Right atrium auricular region (tissue), 2 donors: ENCODE data around the gene PRKCI. TPM values are rescaled to one million over a fixed set of nuclear protein-coding genes. Genes with fewer than 3 reads are reported as not detected.
"Not testable (repeated sequence)": the region's sequence is repeated elsewhere in the genome, so short reads cannot be mapped to it uniquely, and the experiment has no call there.

ENCODE experiments used
- DNase-seq: peaks from one replicate; pipeline ENCODE4 v3.0.0-alpha.2; 2019; ENCODE audit warnings: low spot score
- H3K27ac ChIP-seq, 2 donors: fragments of 200-600 bp; sonication (generic); 1 replicate in 1 of 2; 2 replicates in 1 of 2; pipeline ENCODE4 v1.5.1; 2016 to 2019
- H3K27me3 ChIP-seq, 2 donors: fragments of 200-600 bp; sonication (generic); one replicate each; pipeline versions ENCODE4 v1.5.1 to v1.6.0; 2017 to 2019
- H3K36me3 ChIP-seq: fragments of 200-600 bp; sonication (generic); one replicate; pipeline ENCODE4 v1.5.1; 2016
- H3K4me1 ChIP-seq, 2 donors: fragments of 200-600 bp; sonication (generic); one replicate each; pipeline versions ENCODE4 v1.5.1 to v1.6.0; 2017 to 2019
- H3K4me3 ChIP-seq, 2 donors: fragments of 200-600 bp; sonication (generic); 1 replicate in 1 of 2; 2 replicates in 1 of 2; pipeline ENCODE4 v1.5.1; 2017 to 2019; ENCODE audit warnings: mild to moderate bottlenecking in 1 of 2, moderate library complexity in 1 of 2
- H3K9me3 ChIP-seq, 2 donors: fragments of 200-600 bp; sonication (generic); one replicate each; pipeline ENCODE4 v1.5.1; 2019
- CTCF ChIP-seq, 2 donors: fragments of 200-600 bp; sonication (generic); IDR thresholded peaks; one replicate each; pipeline ENCODE4 v1.5.1; 2019; ENCODE audit warnings: antibody characterized with exemption in 2 of 2
- total RNA-seq, 2 donors: library from RNA; depleted of rRNA; stranded (reverse); fragments of >200 nt; gene quantifications; one replicate each; pipeline ENCODE4 v1.1.0, GENCODE V29; 2016

The PRKCI gene
- total RNA-seq, 2 donors from 2014 or later, result 17.4 to 20.0 TPM

GRCh38 chr3:170247875-170248274 lies 25.7 kb downstream of the PRKCI start:
- H3K9me3 ChIP-seq, result no peaks in the 10 kb centered on the region
- no peak for TF ChIP-seq CTCF (IDR thresholded peaks at IDR 0.05)
- no peak for DNase-seq
- no peak overlapping the region for H3K4me3 ChIP-seq
- no peaks in the 10 kb centered on the region for H3K27me3 ChIP-seq
- no peaks in the 10 kb centered on the region for H3K4me1 ChIP-seq
- H3K36me3 ChIP-seq, result peaks cover 6% of the 10 kb centered on the region
- H3K27ac ChIP-seq, result no peak overlapping the region

GRCh38 chr3:170256597-170256996 lies 34.4 kb downstream of the PRKCI start:
- Histone ChIP-seq H3K4me1 (no peaks in the 10 kb centered on the region), H3K9me3 (no peaks in the 10 kb centered on the region), H3K4me3 (no peak overlapping the region), H3K27me3 (no peaks in the 10 kb centered on the region), H3K27ac (no peak overlapping the region), H3K36me3 (peaks cover 21% of the 10 kb centered on the region)
- no peak for DNase-seq
- no peak for TF ChIP-seq CTCF (IDR thresholded peaks at IDR 0.05)

- H3K27ac ChIP-seq, result no peak overlapping the region
- no peak for TF ChIP-seq CTCF (IDR thresholded peaks at IDR 0.05)
- no peak for DNase-seq
These were observed 34.9 kb downstream of the PRKCI start for GRCh38 chr3:170257145-170257544.

GRCh38 chr3:170258105-170258487 lies 35.9 kb downstream of the PRKCI start:
- Histone ChIP-seq H3K4me3 (no peak overlapping the region), H3K27ac (no peak overlapping the region), H3K27me3 (no peaks in the 10 kb centered on the region), H3K9me3 (no peaks in the 10 kb centered on the region), H3K36me3 (peaks cover 21% of the 10 kb centered on the region), H3K4me1 (no peaks in the 10 kb centered on the region)
- TF ChIP-seq CTCF (IDR thresholded peaks at IDR 0.05), result no peak
- DNase-seq, result no peak

More at GRCh38 chr3:170257145-170257544, 34.9 kb downstream of the PRKCI start:
- H3K36me3 ChIP-seq, result peaks cover 21% of the 10 kb centered on the region
- no peaks in the 10 kb centered on the region for H3K27me3 ChIP-seq
- H3K4me1 ChIP-seq, result no peaks in the 10 kb centered on the region
- no peaks in the 10 kb centered on the region for H3K9me3 ChIP-seq
- no peak overlapping the region for H3K4me3 ChIP-seq

GRCh38 chr3:170259907-170260306 lies 37.7 kb downstream of the PRKCI start:
- Histone ChIP-seq H3K27me3 (no peaks in the 10 kb centered on the region), H3K36me3 (peaks cover 21% of the 10 kb centered on the region), H3K27ac (no peak overlapping the region), H3K4me3 (no peak overlapping the region), H3K9me3 (no peaks in the 10 kb centered on the region), H3K4me1 (no peaks in the 10 kb centered on the region)
- DNase-seq, result no peak
- no peak for TF ChIP-seq CTCF (IDR thresholded peaks at IDR 0.05)

DNA sequence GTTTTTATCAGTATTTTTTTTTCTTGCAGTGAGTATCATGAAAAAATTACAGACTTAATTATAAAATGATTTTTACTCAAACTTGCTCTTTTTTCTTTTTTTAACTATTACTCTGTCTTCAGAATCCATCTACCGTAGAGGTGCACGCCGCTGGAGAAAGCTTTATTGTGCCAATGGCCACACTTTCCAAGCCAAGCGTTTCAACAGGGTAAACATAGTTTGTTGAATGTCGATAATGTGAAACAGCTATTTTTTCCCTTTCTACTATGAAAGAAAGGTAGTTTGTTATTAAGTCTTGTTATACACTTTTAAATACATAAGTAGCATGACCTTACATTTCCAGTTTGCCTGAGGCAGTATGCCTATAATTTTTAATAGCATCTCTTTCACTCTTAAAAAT lies 45.6 kb downstream of the PRKCI start:
- no peak overlapping the region for H3K4me3 ChIP-seq
- H3K27ac ChIP-seq, result no peak overlapping the region
- no peak for TF ChIP-seq CTCF (IDR thresholded peaks at IDR 0.05)
- H3K9me3 ChIP-seq, result no peaks in the 10 kb centered on the region
- no peak for DNase-seq
- H3K36me3 ChIP-seq, result peaks cover 22% of the 10 kb centered on the region
- no peaks in the 10 kb centered on the region for H3K4me1 ChIP-seq
- H3K27me3 ChIP-seq, result no peaks in the 10 kb centered on the region

GRCh38 chr3:170269673-170270254 lies 47.5 kb downstream of the PRKCI start:
- not testable (repeated sequence) for H3K4me1 ChIP-seq, H3K27me3 ChIP-seq, H3K27ac ChIP-seq, H3K4me3 ChIP-seq, H3K9me3 ChIP-seq, DNase-seq
- H3K36me3 ChIP-seq, result peaks cover 36% of the 10 kb centered on the region
